HCT116 (cell line): Measurements from ENCODE around the gene GTF3C5. TPM values are rescaled to one million over a fixed set of nuclear protein-coding genes. Genes with fewer than 3 reads are reported as not detected.

Source experiments
- ATAC-seq: fragments of 200-7000 bp; cut with Tn5 transposase; 2 replicates; pipeline ENCODE4 v1.9.1; 2020; ENCODE audit warnings: mild to moderate bottlenecking, moderate library complexity
- BruUV-seq: library from RNA; stranded (reverse); fragments of 400-500 nt; replicated peaks from 2 replicates; lab custom pipeline; 2021; lab: Mats Ljungman, UMichigan
- CTCF ChIA-PET: fragments of 300-600 bp; sonication (Branson Sonifier 250); formaldehyde crosslinking; loops from one replicate; lab custom pipeline; 2021; ENCODE audit warnings: antibody characterized with exemption; lab: Charles Lee
- POLR2A ChIA-PET: fragments of 300-600, 350-600 bp; sonication (Branson Sonifier 250); formaldehyde crosslinking; loops from one replicate; lab custom pipeline; 2021; ENCODE audit warnings: antibody characterized with exemption; lab: Charles Lee
- RAD21 ChIA-PET, 2 experiments: fragments of 300-600 bp; sonication (Branson Sonifier 250); formaldehyde crosslinking; loops; one replicate each; lab custom pipeline; 2023; ENCODE audit warnings: low total read pairs in 2 of 2; ENCODE audit not compliant: uncharacterized antibody in 2 of 2, unreplicated experiment in 2 of 2, low non-redundant PET in 1 of 2; lab: Charles Lee
- DNase-seq: peaks from one replicate; pipeline ENCODE4 v3.0.0-alpha.2; 2010; ENCODE audit warnings: low read depth, low spot score
- H2AFZ ChIP-seq: fragments of 200-600 bp; shearing (Covaris generic), sonication (generic); 2 replicates; pipeline ENCODE4 v1.6.1; 2017; ENCODE audit warnings: low read depth, mixed run types, mixed read lengths, antibody characterized with exemption, low read length; ENCODE audit not compliant: poor library complexity, severe bottlenecking
- H3K27ac ChIP-seq: 2 replicates; pipeline ENCODE4 v1.5.1; 2012; ENCODE audit warnings: low read depth, low read length
- H3K27me3 ChIP-seq: fragments of 200-600 bp; sonication (generic); 2 replicates; pipeline ENCODE4 v1.6.1; 2016; ENCODE audit warnings: mixed run types, low read length, mixed read lengths; ENCODE audit not compliant: insufficient read depth
- H3K36me3 ChIP-seq, 2 experiments: fragments of 200-500 bp in 1 of 2; fragments of 200-600 bp in 1 of 2; sonication (Bioruptor generic) in 1 of 2; sonication (generic) in 1 of 2; 2 replicates each; pipeline versions ENCODE4 v1.5.1 to v1.6.1; 2014 to 2016; ENCODE audit warnings: low read length in 2 of 2, inconsistent platforms in 1 of 2, mixed read lengths in 1 of 2, mixed run types in 1 of 2; ENCODE audit not compliant: insufficient read depth in 2 of 2, control insufficient read depth in 1 of 2
- H3K4me1 ChIP-seq, 2 experiments: fragments of 200-600 bp in 1 of 2; sonication (generic) in 1 of 2; 2 replicates each; pipeline versions ENCODE4 v1.5.1 to v1.6.1; 2012 to 2017; ENCODE audit warnings: low read length in 2 of 2, inconsistent platforms in 1 of 2, mild to moderate bottlenecking in 1 of 2, mixed read lengths in 1 of 2, mixed run types in 1 of 2, moderate library complexity in 1 of 2; ENCODE audit not compliant: insufficient read depth in 2 of 2, control insufficient read depth in 1 of 2
- H3K4me2 ChIP-seq: fragments of 200-600 bp; sonication (generic); 2 replicates; pipeline ENCODE4 v1.6.1; 2017; ENCODE audit warnings: mixed run types, low read length, mixed read lengths
- H3K4me3 ChIP-seq, 2 experiments: fragments of 200-600 bp in 1 of 2; sonication (generic) in 1 of 2; replicated peaks in 1 of 2; 2 replicates each; pipeline ENCODE4 v1.5.1; 2011 to 2016; ENCODE audit warnings: low read length in 2 of 2, control low read depth in 1 of 2, low read depth in 1 of 2, mild to moderate bottlenecking in 1 of 2, mixed read lengths in 1 of 2, mixed run types in 1 of 2
- H3K79me2 ChIP-seq: fragments of 200-600 bp; sonication (generic); 2 replicates; pipeline ENCODE4 v1.6.1; 2017; ENCODE audit warnings: mild to moderate bottlenecking, mixed run types, low read length, moderate library complexity, mixed read lengths; ENCODE audit not compliant: insufficient read depth
- H3K9ac ChIP-seq: fragments of 200-600 bp; sonication (generic); 2 replicates; pipeline ENCODE4 v1.6.1; 2016; ENCODE audit warnings: low read length, mixed read lengths
- H3K9me2 ChIP-seq: fragments of 200-600 bp; sonication (generic), shearing (Covaris generic); 2 replicates; pipeline ENCODE4 v1.6.1; 2017; ENCODE audit warnings: mixed run types, mild to moderate bottlenecking, moderate library complexity; ENCODE audit not compliant: insufficient read depth
- H3K9me3 ChIP-seq, 2 experiments: fragments of 200-500 bp in 1 of 2; fragments of 200-600 bp in 1 of 2; sonication (Bioruptor generic) in 1 of 2; sonication (generic) in 1 of 2; 2 replicates each; pipeline ENCODE4 v1.6.1; 2014 to 2017; ENCODE audit warnings: low read length in 2 of 2, mixed read lengths in 2 of 2, inconsistent platforms in 1 of 2, low read depth in 1 of 2, mild to moderate bottlenecking in 1 of 2, mixed run types in 1 of 2, moderate library complexity in 1 of 2; ENCODE audit not compliant: control insufficient read depth in 1 of 2, insufficient read depth in 1 of 2
- H4K20me1 ChIP-seq: fragments of 200-600 bp; sonication (generic), shearing (Covaris generic); 2 replicates; pipeline ENCODE4 v1.6.1; 2017; ENCODE audit warnings: mixed run types, mild to moderate bottlenecking, moderate library complexity; ENCODE audit not compliant: insufficient read depth
- CTCF ChIP-seq, 3 experiments: fragments of 200-600 bp in 1 of 3; sonication (generic) in 1 of 3; IDR thresholded peaks in 2 of 3; conservative IDR thresholded peaks in 1 of 3; 2 replicates each; pipeline ENCODE4 v1.5.1; 2012 to 2017; ENCODE audit warnings: low read depth in 2 of 3, low read length in 2 of 3, antibody characterized with exemption in 1 of 3, borderline replicate concordance in 1 of 3, control low read depth in 1 of 3, mild to moderate bottlenecking in 1 of 3, mixed read lengths in 1 of 3, mixed run types in 1 of 3, moderate library complexity in 1 of 3; ENCODE audit not compliant: insufficient read depth in 1 of 3
- JUND ChIP-seq: IDR thresholded peaks from 2 replicates; pipeline ENCODE4 v1.6.1; 2012
- RAD21 ChIP-seq: IDR thresholded peaks from 2 replicates; pipeline ENCODE4 v1.6.1; 2012; ENCODE audit warnings: low read depth, mild to moderate bottlenecking
- REST ChIP-seq: IDR thresholded peaks from 2 replicates; pipeline ENCODE4 v1.6.1; 2012; ENCODE audit warnings: low read depth
- ZNF274 ChIP-seq: fragments of 200-500 bp; sonication (Bioruptor generic); IDR thresholded peaks from 2 replicates; pipeline ENCODE4 v1.6.1; 2014; ENCODE audit warnings: mild to moderate bottlenecking, low read depth, low read length, inconsistent platforms
- intact Hi-C: fragments of 100-400 bp; cut with micrococcal nuclease; formaldehyde crosslinking; loops from 2 replicates; pipeline ENCODE4 v1.10.0; 2022
- total RNA-seq: library from RNA; stranded (reverse); gene quantifications from one replicate; pipeline ENCODE4 v1.2.1, GENCODE V29; 2021; ENCODE audit not compliant: unreplicated experiment

The GTF3C5 gene
- total RNA-seq, 1 experiment from 2014 or later, result 95.1 TPM

GRCh38 chr9:133048595-133048994 lies 17.8 kb downstream of the GTF3C5 start:
- peak; percentile 81 for ATAC-seq
- H4K20me1 ChIP-seq, result no peaks in the 10 kb centered on the region
- intact Hi-C loops, result no loop called here
- RAD21 ChIA-PET, result interaction anchor here in 1 of 2 experiments (1.2 kb wide), 1 partner anchor 96 kb away, joined by 3 read pairs; no protein-coding TSS in a partner anchor
- H3K4me3 ChIP-seq, result no peak overlapping the region
- TF ChIP-seq CTCF (IDR thresholded peaks at IDR 0.05 in 2 of 3, conservative IDR thresholded peaks at IDR 0.05 in 1 of 3; ENCODE audit: borderline replicate concordance in 1 of 3, insufficient read depth in 1 of 3, low read depth in 2 of 3, low read length in 2 of 3) (peak; percentile 29 to 57 (median 40); a peak in 4 of 6 replicates), JUND (no peak), REST (no peak), ZNF274 (no peak), RAD21 (peak; percentile 60)
- H2AFZ ChIP-seq, result no peak overlapping the region
- peak; percentile 3 for DNase-seq
- POLR2A ChIA-PET, result interaction anchor here (1.5 kb wide), 1 partner anchor 18 kb away, joined by 4 read pairs; the partner anchor contains the start of gene GTF3C5
- no peak overlapping the region for H3K9ac ChIP-seq
- BruUV-seq, result no TSS peak
- no peaks in the 10 kb centered on the region for H3K27me3 ChIP-seq
- no peak overlapping the region for H3K27ac ChIP-seq
- no peak overlapping the region for H3K4me2 ChIP-seq
- no peaks in the 10 kb centered on the region for H3K4me1 ChIP-seq
- H3K36me3 ChIP-seq, result peaks cover 28 to 50% of the 10 kb centered on the region in 2 experiments; a peak in 3 of 4 replicates
- no peaks in the 10 kb centered on the region for H3K9me2 ChIP-seq
- H3K79me2 ChIP-seq, result no peaks in the 10 kb centered on the region; the same call in 1 of the 2 replicates
- H3K9me3 ChIP-seq, result no peaks in the 10 kb centered on the region
- CTCF ChIA-PET, result interaction anchor here (1.0 to 1.6 kb wide), 3 partner anchors 87 to 100 kb away, joined by 4 to 7 read pairs (median 5); no protein-coding TSS in a partner anchor
